Vagina (tissue), 2 donors: Measurements from ENCODE around the gene MBTPS1.

Source experiments
- POLR2A ChIP-seq, 2 donors: fragments of 450-650 bp; IDR thresholded peaks; one replicate each; pipeline ENCODE4 v1.6.1; 2017; ENCODE audit warnings: antibody characterized with exemption in 2 of 2, mild to moderate bottlenecking in 2 of 2, moderate library complexity in 2 of 2
- POLR2AphosphoS5 ChIP-seq, 2 donors: sonication (generic); formaldehyde crosslinking; IDR thresholded peaks; one replicate each; pipeline ENCODE4 v1.9.0; 2017; ENCODE audit warnings: antibody characterized with exemption in 2 of 2, mild to moderate bottlenecking in 2 of 2, low read depth in 1 of 2; ENCODE audit not compliant: insufficient read depth in 1 of 2
- TF ChIP-seq, protein P1 (sequence below), 3 experiments: fragments of 450-650 bp in 2 of 3; fragments of 200-600 bp in 1 of 3; sonication (generic) in 1 of 3; IDR thresholded peaks; one replicate each; pipeline ENCODE4 v1.5.1; 2017 to 2019; ENCODE audit warnings: antibody characterized with exemption in 3 of 3, mild to moderate bottlenecking in 2 of 3, moderate library complexity in 2 of 3

- TF ChIP-seq POLR2A (IDR thresholded peaks at IDR 0.05) = no peak
- TF ChIP-seq, protein P1, sequence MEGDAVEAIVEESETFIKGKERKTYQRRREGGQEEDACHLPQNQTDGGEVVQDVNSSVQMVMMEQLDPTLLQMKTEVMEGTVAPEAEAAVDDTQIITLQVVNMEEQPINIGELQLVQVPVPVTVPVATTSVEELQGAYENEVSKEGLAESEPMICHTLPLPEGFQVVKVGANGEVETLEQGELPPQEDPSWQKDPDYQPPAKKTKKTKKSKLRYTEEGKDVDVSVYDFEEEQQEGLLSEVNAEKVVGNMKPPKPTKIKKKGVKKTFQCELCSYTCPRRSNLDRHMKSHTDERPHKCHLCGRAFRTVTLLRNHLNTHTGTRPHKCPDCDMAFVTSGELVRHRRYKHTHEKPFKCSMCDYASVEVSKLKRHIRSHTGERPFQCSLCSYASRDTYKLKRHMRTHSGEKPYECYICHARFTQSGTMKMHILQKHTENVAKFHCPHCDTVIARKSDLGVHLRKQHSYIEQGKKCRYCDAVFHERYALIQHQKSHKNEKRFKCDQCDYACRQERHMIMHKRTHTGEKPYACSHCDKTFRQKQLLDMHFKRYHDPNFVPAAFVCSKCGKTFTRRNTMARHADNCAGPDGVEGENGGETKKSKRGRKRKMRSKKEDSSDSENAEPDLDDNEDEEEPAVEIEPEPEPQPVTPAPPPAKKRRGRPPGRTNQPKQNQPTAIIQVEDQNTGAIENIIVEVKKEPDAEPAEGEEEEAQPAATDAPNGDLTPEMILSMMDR (IDR thresholded peaks at IDR 0.05) = no peak
- TF ChIP-seq POLR2AphosphoS5 (IDR thresholded peaks at IDR 0.05; ENCODE audit: insufficient read depth in 1 of 2, low read depth in 1 of 2) = no peak
Measured at GRCh38 chr16:84159007-84159406, 42.3 kb upstream of the MBTPS1 start.
